Activated CD4-positive, alpha-beta T cell treated with anti-CD3 and anti-CD28 coated beads, Interleukin-10, Interleukin-2, amounts not matched to agents 100 ng/mL and 50 ng/mL, durations not matched to agents 16 hours and 8 hours (primary cell): ENCODE measurements around the gene LAMP2.
A peak's percentile ranks its signal among the peaks of the same experiment; 100 is the strongest.

ENCODE experiments used
- DNase-seq: peaks from one replicate; pipeline ENCODE4 v3.0.0-alpha.2; 2020

Gene LAMP2

DNA sequence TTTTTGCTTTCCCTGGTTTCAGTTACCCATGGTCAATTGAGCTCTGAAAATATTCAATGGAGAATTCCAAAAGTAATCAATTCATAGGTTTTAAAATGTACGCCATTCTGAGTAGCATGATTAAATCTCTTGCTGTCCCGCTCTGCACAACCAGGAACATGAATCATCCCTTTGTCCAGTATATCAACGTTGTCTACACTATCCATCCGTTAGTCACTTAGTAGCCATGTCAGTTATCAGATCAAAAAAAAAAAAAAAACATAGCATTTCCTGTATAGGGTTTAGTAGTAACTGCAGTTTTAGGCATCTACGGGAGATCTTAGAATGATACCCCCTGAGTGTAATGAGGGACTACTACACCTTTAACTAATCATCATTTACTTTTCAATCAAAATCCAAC lies 15.1 kb downstream of the LAMP2 start:
- DNase-seq, result no peak

DNA sequence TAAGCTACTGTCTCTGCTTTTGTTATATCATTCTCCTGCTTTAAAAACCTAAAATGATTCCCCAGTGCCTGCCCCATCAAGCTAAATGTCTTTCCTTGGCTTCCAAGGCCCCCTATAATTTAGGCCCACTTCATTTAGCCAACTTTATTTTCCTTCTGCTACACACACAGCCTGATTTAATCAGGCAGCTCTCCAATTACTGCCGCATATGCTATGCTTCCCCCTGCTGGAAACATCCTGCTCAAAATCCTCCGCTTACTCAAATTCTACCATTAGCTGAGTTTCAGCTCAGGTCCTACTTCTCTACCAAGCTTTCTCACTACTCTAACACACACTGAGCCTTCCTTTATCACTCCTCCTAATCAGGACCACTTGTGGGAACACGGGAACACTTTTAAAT lies 17.0 kb downstream of the LAMP2 start:
- peak; percentile 24 for DNase-seq

DNA sequence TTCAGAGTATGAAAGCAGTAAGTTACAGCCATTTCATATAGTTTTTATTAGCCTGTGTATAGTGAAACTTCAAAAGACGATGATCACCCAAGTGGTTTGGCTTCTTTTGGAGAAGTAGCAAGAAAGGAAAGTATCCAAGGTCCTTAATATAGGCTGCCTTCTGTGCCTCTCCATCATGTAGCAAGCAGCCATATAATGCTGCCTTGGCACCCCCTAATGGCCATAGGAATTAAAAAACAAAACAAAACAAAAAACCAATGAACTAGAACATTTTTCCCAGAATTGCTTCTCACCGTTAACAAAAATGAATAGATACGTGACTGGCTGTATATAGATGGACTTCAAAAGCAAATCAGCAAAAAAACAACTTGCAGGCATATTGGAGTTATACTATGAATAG lies 18.9 kb downstream of the LAMP2 start:
- peak; percentile 16 for DNase-seq

DNA sequence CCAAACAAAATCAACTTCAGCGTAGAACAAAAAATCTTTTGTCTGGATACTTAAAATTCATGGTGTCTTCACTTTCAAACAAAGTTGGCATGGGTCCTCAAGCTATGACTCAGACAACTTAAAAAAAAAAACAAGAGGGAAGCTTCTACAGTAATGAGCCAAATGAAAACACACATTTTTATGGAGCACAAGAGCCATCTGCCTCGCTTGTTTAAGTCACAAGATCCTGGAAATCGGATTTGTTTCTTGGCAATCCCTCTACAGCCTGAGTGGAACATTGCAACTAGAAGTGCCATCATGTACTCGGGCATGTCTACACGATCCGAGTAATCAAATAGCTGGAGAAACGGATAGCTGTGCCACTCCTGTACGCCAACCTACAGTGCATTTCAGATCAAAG lies 22.6 kb downstream of the LAMP2 start:
- DNase-seq, result no peak

DNA sequence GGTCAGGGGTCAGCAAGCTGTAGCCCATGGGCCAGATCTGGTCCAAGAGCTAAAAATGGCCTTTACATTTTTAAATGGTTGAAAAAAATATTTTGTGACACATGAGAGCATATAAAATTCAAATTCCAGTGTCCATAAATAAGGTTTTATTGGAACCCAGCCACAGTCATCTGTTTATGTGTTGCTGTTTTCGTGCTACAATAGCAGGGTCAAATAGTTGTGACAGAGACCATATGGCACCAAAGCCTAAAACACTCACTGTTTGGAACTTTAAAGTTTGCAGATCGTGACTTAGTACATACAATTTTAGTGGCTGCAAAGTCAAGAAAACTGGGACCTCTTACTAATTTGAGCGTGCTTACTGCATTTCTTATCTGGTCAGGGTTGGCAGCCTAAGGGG lies 29.2 kb downstream of the LAMP2 start:
- DNase-seq, result no peak

GRCh38 chrX:120429776-120430540 lies 39.1 kb downstream of the LAMP2 start:
- peak; percentile 18 for DNase-seq

GRCh38 chrX:120428309-120428708 lies 40.8 kb downstream of the LAMP2 start:
- DNase-seq, result no peak

GRCh38 chrX:120426599-120426998 lies 42.5 kb downstream of the LAMP2 start:
- DNase-seq, result no peak

- no peak for DNase-seq
Measured at GRCh38 chrX:120419463-120419862, 49.6 kb downstream of the LAMP2 start.

- DNase-seq, result no peak
Measured at GRCh38 chrX:120408168-120408567, 60.9 kb downstream of the LAMP2 start.

DNA sequence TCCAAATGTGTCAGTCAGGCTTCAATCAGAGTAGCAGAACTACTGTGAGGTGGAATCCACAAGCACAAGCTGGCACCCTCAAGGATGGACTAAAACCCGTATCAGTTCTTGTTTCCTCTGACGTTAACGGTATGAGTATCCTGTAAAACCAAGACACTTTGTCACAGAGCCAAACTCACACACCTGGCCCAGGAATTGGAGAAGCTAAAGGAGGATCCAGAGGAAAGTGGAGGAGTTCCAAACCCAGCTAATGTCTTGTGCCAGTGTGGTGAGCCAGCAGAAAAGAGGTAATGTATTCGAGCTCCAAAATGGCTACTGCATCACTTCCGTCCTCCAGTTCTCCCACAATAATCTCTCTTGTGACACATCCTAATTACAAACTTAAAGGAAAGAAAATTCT lies 62.5 kb downstream of the LAMP2 start:
- DNase-seq, result no peak

DNA sequence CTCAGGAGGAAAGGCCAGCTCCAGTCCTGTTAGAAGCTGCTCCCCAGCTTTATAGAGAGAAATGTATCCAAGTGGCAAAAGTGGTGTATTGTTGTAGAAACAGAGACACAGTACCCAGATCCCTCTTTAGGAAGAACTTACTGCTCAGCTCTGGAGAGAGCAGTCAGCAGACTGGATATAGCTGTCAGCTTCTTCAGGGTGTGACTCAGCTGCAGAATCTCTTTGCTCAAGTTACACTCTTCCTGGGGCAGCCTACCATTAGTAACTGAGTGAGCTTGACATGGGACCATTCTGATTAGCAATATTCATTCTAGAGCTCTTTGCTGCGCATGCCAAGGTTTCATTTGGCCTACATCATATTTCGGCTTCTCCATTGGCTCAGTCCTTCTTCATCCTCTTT lies 66.7 kb downstream of the LAMP2 start:
- DNase-seq, result no peak

GRCh38 chrX:120401301-120401700 lies 67.8 kb downstream of the LAMP2 start:
- no peak for DNase-seq

- peak; percentile 17 for DNase-seq
Measured at GRCh38 chrX:120380699-120381098, 88.4 kb downstream of the LAMP2 start.

DNA sequence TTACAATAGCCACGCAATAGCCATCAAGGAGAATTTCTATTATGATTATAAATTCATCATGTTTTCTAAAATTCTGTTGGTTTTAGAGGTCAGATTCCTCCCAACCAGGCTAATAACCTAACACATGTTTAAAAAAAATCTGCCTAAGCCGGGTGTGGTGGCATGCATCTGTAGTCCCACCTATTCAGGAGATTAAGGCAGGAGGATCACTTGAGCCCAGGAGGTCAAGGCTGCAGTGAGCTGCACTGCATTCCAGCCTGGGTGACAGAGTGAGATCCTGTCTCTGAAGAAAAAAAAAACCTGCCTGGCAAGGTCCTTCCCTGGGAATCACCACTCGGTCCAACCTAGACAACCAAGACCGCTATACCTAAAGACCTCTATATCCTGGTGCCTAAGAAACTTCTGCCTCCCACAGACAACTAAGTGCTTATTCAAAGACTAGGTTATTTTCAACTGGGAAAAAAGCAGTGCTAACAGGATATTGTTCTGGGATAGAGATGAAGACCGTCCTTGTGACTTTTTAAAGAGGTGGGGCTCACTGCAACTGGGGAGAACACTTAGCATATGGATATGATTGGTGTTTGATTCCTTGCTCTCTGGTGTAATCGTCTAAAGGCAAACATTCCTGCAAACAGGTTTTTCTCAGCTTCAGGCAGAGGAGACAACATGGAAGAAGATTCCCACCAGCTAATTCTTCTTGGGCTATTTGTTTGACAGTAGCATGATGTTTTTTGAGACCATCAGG lies 89.0 kb downstream of the LAMP2 start:
- no peak for DNase-seq

GRCh38 chrX:120378570-120378969 lies 90.5 kb downstream of the LAMP2 start:
- DNase-seq, result no peak
